Stimulated activated memory B cell treated with anti-CD40 and anti-IgM and Interleukin-4, amounts not matched to agents 10 μg/mL and 1 μg/mL and 100 μg/mL, for 72 hours (primary cell): ENCODE results near the gene TSPEAR.

ENCODE experiments used
- ATAC-seq: fragments of 150-1000 bp; cut with Tn5 transposase; 2 replicates; pipeline ENCODE4 v1.10.0; 2021
- H3K27ac Mint-ChIP-seq: one replicate; pipeline ENCODE4 v1.8.0; 2022; ENCODE audit warnings: mild to moderate bottlenecking, mixed read lengths
- H3K27me3 Mint-ChIP-seq: one replicate; pipeline ENCODE4 v1.8.0; 2022; ENCODE audit warnings: mixed read lengths
- H3K36me3 Mint-ChIP-seq: one replicate; pipeline ENCODE4 v1.8.0; 2022; ENCODE audit warnings: mixed read lengths
- H3K4me1 Mint-ChIP-seq: one replicate; pipeline ENCODE4 v1.8.0; 2022; ENCODE audit warnings: mixed read lengths
- H3K4me3 Mint-ChIP-seq: one replicate; pipeline ENCODE4 v1.8.0; 2022; ENCODE audit warnings: mild to moderate bottlenecking, moderate library complexity, mixed read lengths
- H3K9me3 Mint-ChIP-seq: one replicate; pipeline ENCODE4 v1.8.0; 2022; ENCODE audit warnings: mixed read lengths

TSPEAR gene

GRCh38 chr21:44544566-44544965 lies 166.8 kb downstream of the TSPEAR start:
- Mint-ChIP-seq H3K4me3 (no peak overlapping the region), H3K27me3 (peaks cover 41% of the 10 kb centered on the region), H3K4me1 (peaks cover 9% of the 10 kb centered on the region), H3K9me3 (peaks cover 18% of the 10 kb centered on the region), H3K36me3 (peaks cover 12% of the 10 kb centered on the region), H3K27ac (no peak overlapping the region)
- ATAC-seq: no peak

GRCh38 chr21:44542716-44543115 lies 168.7 kb downstream of the TSPEAR start:
- peaks cover 41% of the 10 kb centered on the region for H3K27me3 Mint-ChIP-seq
- peaks cover 17% of the 10 kb centered on the region for H3K9me3 Mint-ChIP-seq
- H3K4me3 Mint-ChIP-seq: no peak overlapping the region
- H3K36me3 Mint-ChIP-seq: peaks cover 12% of the 10 kb centered on the region
- H3K27ac Mint-ChIP-seq: no peak overlapping the region
- no peak for ATAC-seq
- peaks cover 7% of the 10 kb centered on the region for H3K4me1 Mint-ChIP-seq

- Mint-ChIP-seq H3K36me3 (no peaks in the 10 kb centered on the region), H3K27ac (no peak overlapping the region), H3K4me3 (no peak overlapping the region), H3K27me3 (peaks cover 37% of the 10 kb centered on the region), H3K9me3 (peaks cover 5% of the 10 kb centered on the region), H3K4me1 (no peaks in the 10 kb centered on the region)
- no peak for ATAC-seq
These were observed 170.6 kb downstream of the TSPEAR start for GRCh38 chr21:44540741-44541288.

DNA sequence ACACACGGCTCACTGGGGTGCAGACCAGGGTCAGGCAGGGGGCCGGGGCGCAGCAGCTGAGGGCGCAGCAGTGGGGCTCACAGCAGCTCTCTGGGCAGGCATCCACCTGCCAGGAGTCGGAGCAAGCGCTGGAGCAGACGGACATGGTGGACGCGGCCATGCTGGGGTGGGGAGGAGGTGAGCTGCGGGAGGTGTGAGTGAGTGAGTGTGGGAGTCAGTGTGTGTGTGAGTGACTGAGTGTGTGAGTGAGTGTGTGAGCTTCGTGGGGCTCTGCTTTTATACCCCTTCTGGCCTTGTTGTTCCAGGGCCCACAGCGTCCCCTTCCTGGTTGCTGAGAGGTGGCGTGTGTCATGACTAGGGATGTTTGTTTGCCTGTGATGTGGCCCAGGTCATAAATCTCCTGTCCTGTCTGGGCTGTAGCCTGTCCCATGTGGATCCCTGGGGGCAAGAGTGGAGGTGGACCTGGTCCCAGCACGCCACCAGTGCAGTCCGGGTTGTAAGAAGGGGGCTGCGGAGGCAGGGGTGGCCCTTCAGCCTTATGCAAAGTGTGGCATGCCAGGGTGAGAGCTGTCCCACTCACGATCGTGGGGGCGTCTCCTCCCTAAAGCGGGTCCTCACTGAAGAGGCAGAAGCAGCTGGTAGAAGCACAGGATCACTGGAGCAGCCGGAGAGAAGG lies 171.2 kb downstream of the TSPEAR start, which contains the start of gene KRTAP10-1:
Gene KRTAP10-1 (minus strand): TSS at position 205 of the 676 bp plus-strand sequence. CDS start 45 bp downstream, at position 160.
- ATAC-seq: no peak
- Mint-ChIP-seq H3K36me3 (no peaks in the 10 kb centered on the region), H3K4me1 (no peaks in the 10 kb centered on the region), H3K9me3 (no peaks in the 10 kb centered on the region), H3K27me3 (peaks cover 37% of the 10 kb centered on the region), H3K27ac (no peak within 1 kb of the TSS), H3K4me3 (no peak within 1 kb of the TSS)

DNA sequence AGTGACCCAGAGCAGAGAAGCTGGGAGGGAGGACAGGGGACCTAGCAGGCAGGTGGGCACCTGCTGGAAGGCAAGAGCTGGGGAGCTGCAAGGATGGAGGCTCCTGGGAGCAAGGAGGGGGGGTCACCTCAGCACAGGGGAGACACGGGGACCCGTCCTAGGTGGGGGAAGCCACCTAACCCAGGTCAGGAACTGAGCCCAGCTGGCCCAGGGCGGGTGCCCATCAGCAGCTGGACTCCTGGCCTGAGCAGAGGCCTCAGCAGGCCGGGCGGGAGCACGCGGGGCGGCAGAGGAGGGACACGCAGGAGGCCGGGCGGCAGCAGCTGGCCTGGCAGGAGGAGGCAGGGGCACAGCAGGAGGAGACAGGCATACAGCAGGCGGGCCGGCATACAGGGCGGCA lies 172.3 kb downstream of the TSPEAR start:
- H3K9me3 Mint-ChIP-seq: no peaks in the 10 kb centered on the region
- ATAC-seq: no peak
- no peak overlapping the region for H3K27ac Mint-ChIP-seq
- H3K4me1 Mint-ChIP-seq: no peaks in the 10 kb centered on the region
- H3K4me3 Mint-ChIP-seq: no peak overlapping the region
- H3K27me3 Mint-ChIP-seq: peaks cover 37% of the 10 kb centered on the region
- H3K36me3 Mint-ChIP-seq: no peaks in the 10 kb centered on the region

DNA sequence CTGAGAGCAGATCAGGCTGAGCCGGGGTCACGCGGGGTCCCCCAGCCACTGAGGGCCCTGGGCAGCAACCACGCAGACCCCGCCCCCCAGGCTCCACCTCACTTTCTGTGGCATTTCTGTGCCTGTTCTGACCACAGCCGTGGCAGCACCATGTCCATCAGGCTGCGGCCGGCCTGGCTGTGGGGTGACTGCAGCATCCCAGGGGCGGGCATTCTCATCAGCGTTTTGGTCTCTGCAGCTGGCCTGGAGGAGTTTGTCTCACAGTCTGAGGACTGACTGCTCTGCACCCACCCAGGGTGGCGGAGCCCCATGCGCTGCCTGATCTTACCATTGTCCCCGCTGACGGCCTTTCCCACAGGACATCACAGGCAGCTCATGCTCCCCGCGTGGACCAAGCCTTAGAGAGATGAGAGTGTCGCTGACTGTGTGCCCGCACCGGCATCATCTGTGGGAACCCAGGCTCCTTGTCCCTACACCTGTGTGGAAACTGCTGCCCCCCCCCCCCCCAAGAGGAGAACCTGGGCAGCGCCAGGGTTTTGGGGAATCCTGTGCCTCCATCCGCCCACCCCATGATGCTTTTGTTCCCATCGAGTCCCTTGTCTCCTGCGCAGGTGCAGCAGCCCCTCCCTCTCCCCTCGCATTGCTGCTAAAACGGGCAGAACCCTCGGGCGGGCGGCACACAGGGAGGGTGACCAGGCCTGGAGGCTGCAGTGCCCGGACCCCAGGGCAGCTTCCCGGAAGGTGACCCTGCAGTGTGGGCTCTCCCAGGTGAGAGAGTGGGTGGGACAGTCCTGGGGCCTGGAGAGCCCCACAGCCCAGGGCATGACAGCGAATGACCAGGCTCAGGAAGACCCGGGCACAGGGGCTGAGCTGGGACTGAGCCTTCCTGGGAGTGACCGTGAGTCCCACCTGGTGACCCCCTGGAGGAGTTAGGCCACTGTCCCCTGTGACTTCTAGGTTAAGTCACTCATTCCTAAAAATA lies 173.2 kb downstream of the TSPEAR start:
- no peaks in the 10 kb centered on the region for H3K36me3 Mint-ChIP-seq
- no peak overlapping the region for H3K27ac Mint-ChIP-seq
- ATAC-seq: peak; percentile 21
- H3K9me3 Mint-ChIP-seq: no peaks in the 10 kb centered on the region
- no peak overlapping the region for H3K4me3 Mint-ChIP-seq
- no peaks in the 10 kb centered on the region for H3K4me1 Mint-ChIP-seq
- H3K27me3 Mint-ChIP-seq: peaks cover 37% of the 10 kb centered on the region

DNA sequence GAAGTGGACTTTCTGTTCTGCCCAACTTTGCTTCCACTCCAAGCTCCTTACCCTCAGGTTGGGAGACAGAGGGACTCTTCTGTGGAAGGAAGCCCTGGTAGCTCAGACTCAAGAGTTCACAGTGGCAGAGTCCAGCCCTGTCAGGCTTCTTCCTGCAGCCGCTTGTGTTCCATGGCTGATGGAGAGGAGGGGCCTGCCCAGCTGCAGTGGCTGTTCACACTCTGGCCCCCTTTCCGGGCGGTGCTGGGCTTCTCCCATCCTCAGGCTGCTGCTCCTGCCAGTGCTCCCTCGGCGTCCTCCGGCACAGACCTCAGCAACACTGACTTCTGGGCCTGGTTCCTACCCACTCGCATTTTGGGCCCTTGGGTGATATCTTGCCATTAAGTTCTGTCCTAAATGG lies 175.4 kb downstream of the TSPEAR start:
- Mint-ChIP-seq H3K9me3 (no peaks in the 10 kb centered on the region), H3K27me3 (peaks cover 51% of the 10 kb centered on the region), H3K4me3 (no peak overlapping the region), H3K27ac (no peak overlapping the region), H3K4me1 (no peaks in the 10 kb centered on the region), H3K36me3 (no peaks in the 10 kb centered on the region)
- ATAC-seq: no peak

GRCh38 chr21:44534688-44535087 lies 176.7 kb downstream of the TSPEAR start:
- Mint-ChIP-seq H3K9me3 (no peaks in the 10 kb centered on the region), H3K36me3 (no peaks in the 10 kb centered on the region), H3K4me3 (no peak overlapping the region), H3K4me1 (no peaks in the 10 kb centered on the region), H3K27me3 (peaks cover 55% of the 10 kb centered on the region), H3K27ac (no peak overlapping the region)
- no peak for ATAC-seq

DNA sequence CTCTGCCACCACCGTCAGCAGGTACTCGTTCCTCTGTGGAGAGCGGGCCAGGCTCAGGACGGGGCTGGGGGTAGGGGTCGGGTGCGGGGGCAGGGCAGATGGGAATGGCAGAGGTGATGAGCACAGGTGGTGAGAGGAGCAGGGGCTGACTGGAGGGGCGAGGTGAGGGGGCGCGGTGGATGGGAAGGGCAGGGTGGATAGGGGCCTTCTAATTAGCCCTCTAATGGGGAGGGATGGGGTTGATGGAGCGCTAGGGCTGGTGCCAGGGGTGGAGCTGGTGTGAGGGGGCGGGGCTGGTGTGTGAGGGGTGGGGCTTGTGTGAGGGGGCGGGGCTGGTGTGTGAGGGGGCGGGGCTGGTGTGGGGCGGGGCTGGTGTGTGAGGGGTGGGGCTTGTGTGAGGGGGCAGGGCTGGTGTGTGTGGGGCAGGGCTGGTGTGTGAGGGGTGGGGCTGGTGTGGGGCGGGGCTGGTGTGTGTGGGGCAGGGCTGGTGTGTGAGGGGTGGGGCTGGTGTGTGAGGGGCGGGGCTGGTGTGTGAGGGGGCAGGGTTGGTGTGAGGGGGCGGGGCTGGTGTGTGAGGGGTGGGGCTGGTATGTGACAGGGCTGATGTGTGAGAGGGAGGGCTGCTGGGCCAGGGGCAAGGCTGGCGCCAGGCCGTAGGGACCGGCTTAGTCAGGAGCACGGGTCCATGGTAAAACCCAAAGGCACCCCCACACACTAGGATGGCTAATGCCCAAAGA lies 177.3 kb downstream of the TSPEAR start:
- ATAC-seq: no peak
- Mint-ChIP-seq H3K27ac (no peak overlapping the region), H3K27me3 (peaks cover 55% of the 10 kb centered on the region)

GRCh38 chr21:44533121-44533890 lies 178.1 kb downstream of the TSPEAR start:
- no peak overlapping the region for H3K27ac Mint-ChIP-seq
- peaks cover 52% of the 10 kb centered on the region for H3K27me3 Mint-ChIP-seq
- no peak overlapping the region for H3K4me3 Mint-ChIP-seq
- no peaks in the 10 kb centered on the region for H3K9me3 Mint-ChIP-seq
- ATAC-seq: no peak
- no peaks in the 10 kb centered on the region for H3K4me1 Mint-ChIP-seq
- H3K36me3 Mint-ChIP-seq: no peaks in the 10 kb centered on the region

More for the DNA sequence above, 177.3 kb downstream of the TSPEAR start:
- no peaks in the 10 kb centered on the region for H3K9me3 Mint-ChIP-seq
- no peaks in the 10 kb centered on the region for H3K4me1 Mint-ChIP-seq
- H3K4me3 Mint-ChIP-seq: no peak overlapping the region
- H3K36me3 Mint-ChIP-seq: no peaks in the 10 kb centered on the region

DNA sequence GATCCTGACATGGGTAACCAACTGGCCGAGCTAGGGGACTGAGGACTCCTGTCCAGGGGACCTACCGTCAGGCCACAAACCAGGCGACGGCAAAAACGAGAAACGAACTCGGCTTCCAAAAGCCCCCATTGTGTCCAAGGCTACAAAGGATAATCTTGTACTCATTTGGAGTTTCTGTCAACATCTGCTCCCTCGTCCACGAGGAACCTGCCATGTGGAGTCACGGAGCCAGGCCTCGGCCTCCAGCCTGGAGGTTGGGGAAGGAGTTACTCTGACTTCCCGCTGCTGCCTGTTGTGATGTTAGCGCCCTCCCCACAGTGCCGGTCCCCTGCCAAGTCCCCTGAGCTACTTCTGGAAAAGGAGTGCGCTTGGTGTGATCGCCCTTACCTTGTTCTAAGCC lies 178.7 kb downstream of the TSPEAR start:
- H3K4me3 Mint-ChIP-seq: no peak overlapping the region
- H3K27ac Mint-ChIP-seq: no peak overlapping the region
- H3K27me3 Mint-ChIP-seq: peaks cover 46% of the 10 kb centered on the region
- no peaks in the 10 kb centered on the region for H3K9me3 Mint-ChIP-seq
- H3K36me3 Mint-ChIP-seq: no peaks in the 10 kb centered on the region
- H3K4me1 Mint-ChIP-seq: no peaks in the 10 kb centered on the region
- ATAC-seq: no peak

DNA sequence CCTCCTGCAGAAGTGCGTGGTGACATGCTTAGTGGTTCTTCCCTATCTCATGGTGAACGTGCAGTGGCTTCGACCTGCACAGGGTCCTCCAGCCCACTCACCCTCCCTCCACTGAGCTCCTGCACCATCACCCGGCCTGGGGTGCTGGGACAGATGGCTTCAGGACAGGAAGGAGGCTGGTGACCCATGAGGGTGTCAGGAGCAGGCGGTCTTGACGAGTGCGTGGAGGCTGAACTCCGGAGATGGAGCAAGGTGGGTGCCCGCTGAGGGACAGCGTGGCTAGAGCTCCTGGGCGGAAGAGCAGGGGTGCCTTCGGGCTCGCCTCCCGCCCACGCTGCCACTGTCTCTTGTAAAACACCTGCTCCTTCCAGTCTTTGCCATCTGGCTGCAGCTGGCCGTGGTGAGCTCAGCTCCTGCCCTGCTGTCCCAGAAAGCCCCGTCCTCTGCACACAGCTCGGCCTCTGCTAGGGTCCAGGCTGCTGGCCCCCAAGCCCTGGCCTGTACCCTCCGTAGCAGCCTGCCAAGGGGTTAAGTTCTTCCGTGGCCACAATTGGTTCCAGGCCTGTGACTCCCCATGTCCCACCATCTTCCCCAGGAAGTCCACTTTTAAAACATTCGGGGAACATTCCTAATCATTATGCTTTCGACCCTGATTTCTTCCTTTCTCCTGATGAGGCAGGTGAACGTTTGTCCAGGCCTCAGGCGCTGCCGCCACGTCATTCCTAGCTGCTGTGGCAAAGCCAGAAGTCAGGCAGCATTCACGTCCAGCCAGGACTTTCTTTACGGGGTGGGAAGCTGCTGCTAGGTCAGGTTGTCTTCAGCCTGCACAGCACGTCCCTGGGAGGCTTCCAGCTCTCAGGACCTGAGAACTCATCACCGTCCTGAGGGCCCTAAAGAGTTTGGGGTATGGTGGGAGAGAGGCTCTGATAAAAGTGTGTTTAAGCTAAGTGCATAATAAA lies 179.5 kb downstream of the TSPEAR start:
- Mint-ChIP-seq H3K4me1 (no peaks in the 10 kb centered on the region), H3K27ac (no peak overlapping the region), H3K27me3 (peaks cover 38% of the 10 kb centered on the region), H3K9me3 (no peaks in the 10 kb centered on the region), H3K4me3 (no peak overlapping the region), H3K36me3 (no peaks in the 10 kb centered on the region)
- ATAC-seq: no peak

GRCh38 chr21:44530903-44531605 lies 180.3 kb downstream of the TSPEAR start:
- Mint-ChIP-seq H3K4me3 (no peak overlapping the region), H3K4me1 (no peaks in the 10 kb centered on the region), H3K27me3 (peaks cover 37% of the 10 kb centered on the region), H3K9me3 (no peaks in the 10 kb centered on the region), H3K27ac (no peak overlapping the region), H3K36me3 (no peaks in the 10 kb centered on the region)
- ATAC-seq: no peak
